Heart left ventricle (tissue), 16 donors: ENCODE data around the gene HDAC4. TPM values are rescaled to one million over a fixed set of nuclear protein-coding genes. Genes with fewer than 3 reads are reported as not detected.

Source experiments
- ATAC-seq, 4 donors: fragments of 200-7000 bp; cut with Tn5 transposase; one replicate each; pipeline ENCODE4 v1.9.1; 2020 to 2022; ENCODE audit warnings: moderate library complexity in 4 of 4, mild to moderate bottlenecking in 3 of 4, moderate number of reproducible peaks in 1 of 4
- DNase-seq, 5 donors: peaks; one replicate each; pipeline ENCODE4 v3.0.0-alpha.2; 2020
- H3K27ac ChIP-seq, 12 donors: fragments of 200-600 bp; sonication (generic) in 4 of 12; one replicate each; pipeline versions ENCODE4 v1.5.0 to v1.8.0; 2016 to 2022; ENCODE audit warnings: mild to moderate bottlenecking in 2 of 12
- H3K27me3 ChIP-seq, 9 donors: fragments of 200-600 bp; sonication (generic) in 2 of 9; one replicate each; pipeline versions ENCODE4 v1.5.1 to v1.8.0; 2016 to 2022; ENCODE audit warnings: mild to moderate bottlenecking in 3 of 9
- H3K36me3 ChIP-seq, 9 donors: fragments of 200-600 bp; sonication (generic) in 2 of 9; one replicate each; pipeline versions ENCODE4 v1.5.0 to v1.8.0; 2018 to 2022; ENCODE audit warnings: mild to moderate bottlenecking in 2 of 9
- H3K4me1 ChIP-seq, 12 donors: fragments of 200-600 bp; sonication (generic) in 4 of 12; one replicate each; pipeline versions ENCODE4 v1.5.0 to v1.8.0; 2016 to 2022; ENCODE audit warnings: mild to moderate bottlenecking in 3 of 12
- H3K4me3 ChIP-seq, 12 donors: fragments of 200-600 bp; sonication (generic) in 4 of 12; one replicate each; pipeline versions ENCODE4 v1.5.0 to v1.8.0; 2017 to 2022; ENCODE audit warnings: mild to moderate bottlenecking in 9 of 12, moderate library complexity in 4 of 12
- H3K9me3 ChIP-seq, 12 donors: fragments of 200-600 bp; sonication (generic) in 4 of 12; one replicate each; pipeline versions ENCODE4 v1.5.0 to v1.8.0; 2016 to 2022; ENCODE audit warnings: mild to moderate bottlenecking in 1 of 12
- CTCF ChIP-seq, 12 donors: fragments of 200-600 bp; sonication (generic) in 4 of 12; IDR thresholded peaks; one replicate each; pipeline versions ENCODE4 v1.5.0 to v1.8.0; 2018 to 2022; ENCODE audit warnings: antibody characterized with exemption in 12 of 12, mild to moderate bottlenecking in 5 of 12
- POLR2A ChIP-seq, 2 donors: fragments of 450-650 bp; IDR thresholded peaks; one replicate each; pipeline ENCODE4 v1.6.1; 2017; ENCODE audit warnings: antibody characterized with exemption in 2 of 2, mild to moderate bottlenecking in 2 of 2, moderate library complexity in 2 of 2
- WGBS, 4 donors: extraction: QIAGEN DNeasy Blood & Tissue Kit in 2 of 4; methylation state at CpG; one replicate each; pipeline versions ENCODE4 v1.1.5 to v1.1.7; 2013 to 2018; 5-methylcytosine and 5-hydroxymethylcytosine counted together
- intact Hi-C, 10 donors: fragments of 100-400 bp; cut with DNase I; formaldehyde crosslinking; loops; one replicate each; pipeline versions ENCODE4 v1.11.1 to v1.14.2; 2022
- polyA plus RNA-seq, 2 donors: library from polyadenylated mRNA; stranded (reverse); fragments of 200-250 nt; gene quantifications; one replicate each; pipeline ENCODE4 v1.2.3, GENCODE V29; 2013
- total RNA-seq, 9 donors: library from RNA; depleted of rRNA in 2 of 9; stranded (reverse); fragments of >200 nt in 2 of 9; fragmentation: NEBNext Ultra II Directional in 3 of 9; extraction: Animal tissue kit (Norgen Biotek cat#: 25700) in 3 of 9; gene quantifications; one replicate each; pipeline versions ENCODE4 v1.1.0 to v1.2.4, GENCODE V29; 2016 to 2023
- donor health status: ischemic (EF 13 %, LVEDD 7.1; RV severe dilation, severe dysfunction).
- donor health status: healthy with polysubstance abuse.
- donor health status: DM: no; HTN: yes; CAD: no.
- donor health status: DM: no; HTN: no; CAD: no.
- donor health status: ischemic (EF 25% LVEDD 6.9; RV normal size, moderate dysfunction).
- donor health status: ischemic (EF 25% LVEDD 5.7; RV mildly dilated, moderate dysfunction).
- donor health status: healthy.
- donor health status: DM: yes; HTN: yes; CAD: no.
- donor health status: ischemic (EF 35%, LVEDD 5.7; RV mildly dilated, moderate dysfunction).
- donor health status: nonischemic (EF 11% LVEDD 7.7; RV severe dilation, severe dysfunction).
- donor health status: DM: yes; HTN: yes; CAD: no.
- donor health status: PGD.
- donor health status: ischemic (EF 29% LVEDD 5.4; RV normal size, mild dysfunction).
- donor health status: nonischemic (EF 23%, LVEDD 6.1; RV moderate dilation, normal function).

HDAC4 gene
- total and polyA plus RNA-seq, 11 donors, result 13.9 to 37.6 (median 27.5) TPM

- no peaks in the 10 kb centered on the region for H3K9me3 ChIP-seq
- TF ChIP-seq POLR2A (IDR thresholded peaks at IDR 0.05), result no peak
- TF ChIP-seq CTCF (IDR thresholded peaks at IDR 0.05), result no peak
- H3K27me3 ChIP-seq, result no peaks in the 10 kb centered on the region
- H3K27ac ChIP-seq, result no peak overlapping the region
- 94 to 97% (median 96%) methylated on average over 21 to 23 of the region's 23 CpGs for WGBS, 4 donors
- intact Hi-C loops, result no loop called here
- H3K36me3 ChIP-seq, result peaks cover 0 to 65% (median 36%) of the 10 kb centered on the region in 9 donors
- DNase-seq (peak in 3 of 5 donors; percentile 11 to 52 (median 16)), ATAC-seq (no peak)
- H3K4me3 ChIP-seq, result no peak overlapping the region
- peaks cover 0 to 18% (median 3%) of the 10 kb centered on the region in 12 donors for H3K4me1 ChIP-seq
Measured at GRCh38 chr2:239162141-239162821, 238.5 kb downstream of the HDAC4 start.

- peak in 2 of 5 donors; percentile 12 to 22 for DNase-seq
- no peak overlapping the region for H3K4me3 ChIP-seq
- peaks cover 0 to 14% (median 2%) of the 10 kb centered on the region in 12 donors for H3K4me1 ChIP-seq
- WGBS, 4 donors, result 90 to 98% (median 92%) methylated on average over 14 of the region's 14 CpGs
- TF ChIP-seq CTCF (IDR thresholded peaks at IDR 0.05), result no peak
- no peak for TF ChIP-seq POLR2A (IDR thresholded peaks at IDR 0.05)
- ATAC-seq, result no peak
- no peaks in the 10 kb centered on the region for H3K27me3 ChIP-seq
- H3K36me3 ChIP-seq, result peaks cover 0 to 65% (median 39%) of the 10 kb centered on the region in 9 donors
- intact Hi-C loops, result no loop called here
- no peaks in the 10 kb centered on the region for H3K9me3 ChIP-seq
- no peak overlapping the region for H3K27ac ChIP-seq
Measured at GRCh38 chr2:239161711-239162140, 239.1 kb downstream of the HDAC4 start.

- H3K4me3 ChIP-seq, result no peak overlapping the region
- ATAC-seq (no peak), DNase-seq (peak in 1 of 5 donors; percentile 6)
- no peak for TF ChIP-seq CTCF (IDR thresholded peaks at IDR 0.05)
- no peak for TF ChIP-seq POLR2A (IDR thresholded peaks at IDR 0.05)
- H3K36me3 ChIP-seq, result peaks cover 0 to 76% (median 51%) of the 10 kb centered on the region in 9 donors
- H3K27me3 ChIP-seq, result no peaks in the 10 kb centered on the region
- H3K4me1 ChIP-seq, result peaks cover 0 to 9% (median 0%) of the 10 kb centered on the region in 12 donors
- no peaks in the 10 kb centered on the region for H3K9me3 ChIP-seq
- no peak overlapping the region for H3K27ac ChIP-seq
- intact Hi-C loops, result no loop called here
- WGBS, 4 donors, result 96 to 98% (median 97%) methylated on average over 24 to 32 of the region's 32 CpGs
Measured at GRCh38 chr2:239160226-239161143, 240.3 kb downstream of the HDAC4 start.

- TF ChIP-seq POLR2A (IDR thresholded peaks at IDR 0.05), result no peak
- no peak for TF ChIP-seq CTCF (IDR thresholded peaks at IDR 0.05)
- H3K27me3 ChIP-seq, result no peaks in the 10 kb centered on the region
- no peak overlapping the region for H3K27ac ChIP-seq
- peaks cover 0 to 81% (median 58%) of the 10 kb centered on the region in 9 donors for H3K36me3 ChIP-seq
- H3K9me3 ChIP-seq, result no peaks in the 10 kb centered on the region
- intact Hi-C loops, result loop anchor here in 1 of 10 donors (10.0 kb wide), 1 partner anchor 235 kb away; no protein-coding TSS in a partner anchor
- peaks cover 0 to 9% (median 0%) of the 10 kb centered on the region in 12 donors for H3K4me1 ChIP-seq
- 93 to 98% (median 97%) methylated on average over 9 of the region's 9 CpGs for WGBS, 4 donors
- ATAC-seq (no peak), DNase-seq (peak in 2 of 5 donors; percentile 7 to 11)
- H3K4me3 ChIP-seq, result no peak overlapping the region
Measured at GRCh38 chr2:239159476-239159911, 241.3 kb downstream of the HDAC4 start.
